ENCODE data around the gene ZNF454.

DNA sequence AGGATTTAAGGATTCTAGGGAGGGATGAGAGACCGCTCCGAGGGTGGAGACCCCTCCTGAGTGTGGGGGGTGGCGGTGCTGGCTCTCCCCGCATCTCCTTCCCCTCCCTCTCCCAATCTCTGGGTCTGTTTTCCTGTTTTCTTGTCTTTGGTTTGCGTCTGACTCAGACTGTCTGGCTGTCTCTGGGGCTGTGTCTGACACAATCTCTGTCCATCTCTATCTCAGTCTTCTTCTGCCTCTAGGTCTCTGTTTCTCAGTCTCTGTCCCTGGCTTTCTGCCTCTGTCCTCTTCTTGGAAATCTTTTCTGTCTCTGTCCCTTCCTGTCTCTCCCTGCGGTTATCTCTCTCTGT lies 54.3 kb downstream of the ZNF454 start:
- TF ChIP-seq POLR2A (IDR thresholded peaks at IDR 0.05), result no peak
- TF ChIP-seq CTCF (IDR thresholded peaks at IDR 0.05), result no peak
